ENCODE results near the gene TAF1A.

TAF1A gene

GRCh38 chr1:222596696-222597095 lies 7.0 kb upstream of the TAF1A start:
- Histone ChIP-seq H3K4me3 (ENCODE audit: low read depth, low read length) (no peak overlapping the region), H3K36me3 (ENCODE audit: control insufficient read depth, insufficient read depth, low read length) (no peaks in the 10 kb centered on the region), H3K9me3 (ENCODE audit: control insufficient read depth, insufficient read depth, low read depth, low read length) (no peaks in the 10 kb centered on the region; the same call in 1 of the 2 replicates), H3K4me1 (ENCODE audit: control insufficient read depth, insufficient read depth, low read length) (no peaks in the 10 kb centered on the region), H3K9ac (ENCODE audit: low read length) (no peak overlapping the region), H3K27me3 (ENCODE audit: control insufficient read depth, insufficient read depth, low read length) (0 out of 2 replicates have a peak, but pooled peaks cover 7% of the 10 kb centered on the region), H3K27ac (ENCODE audit: low read depth, low read length) (no peak overlapping the region)

GRCh38 chr1:222594789-222595188 lies 5.1 kb upstream of the TAF1A start:
- Histone ChIP-seq H3K4me3 (ENCODE audit: low read depth, low read length) (no peak overlapping the region), H3K27me3 (ENCODE audit: control insufficient read depth, insufficient read depth, low read length) (0 out of 2 replicates have a peak, but pooled peaks cover 2% of the 10 kb centered on the region), H3K9ac (ENCODE audit: low read length) (no peak overlapping the region), H3K9me3 (ENCODE audit: control insufficient read depth, insufficient read depth, low read depth, low read length) (no peaks in the 10 kb centered on the region; the same call in 1 of the 2 replicates), H3K27ac (ENCODE audit: low read depth, low read length) (no peak overlapping the region), H3K4me1 (ENCODE audit: control insufficient read depth, insufficient read depth, low read length) (no peaks in the 10 kb centered on the region; the same call in 1 of the 2 replicates), H3K36me3 (ENCODE audit: control insufficient read depth, insufficient read depth, low read length) (no peaks in the 10 kb centered on the region)

GRCh38 chr1:222592171-222592570 lies 2.4 kb upstream of the TAF1A start:
- Histone ChIP-seq H3K4me1 (ENCODE audit: control insufficient read depth, insufficient read depth, low read length) (no peaks in the 10 kb centered on the region; the same call in 1 of the 2 replicates), H3K27me3 (ENCODE audit: control insufficient read depth, insufficient read depth, low read length) (no peaks in the 10 kb centered on the region), H3K27ac (ENCODE audit: low read depth, low read length) (no peak overlapping the region), H3K9ac (ENCODE audit: low read length) (no peak overlapping the region), H3K36me3 (ENCODE audit: control insufficient read depth, insufficient read depth, low read length) (peaks cover 2% of the 10 kb centered on the region; the same call in 1 of the 2 replicates), H3K4me3 (ENCODE audit: low read depth, low read length) (no peak overlapping the region), H3K9me3 (ENCODE audit: control insufficient read depth, insufficient read depth, low read depth, low read length) (no peaks in the 10 kb centered on the region; the same call in 1 of the 2 replicates)

- no peak overlapping the region for H3K9ac ChIP-seq (ENCODE audit: low read length)
- H3K27me3 ChIP-seq (ENCODE audit: control insufficient read depth, insufficient read depth, low read length): no peaks in the 10 kb centered on the region
- H3K4me3 ChIP-seq (ENCODE audit: low read depth, low read length): no peak overlapping the region
- H3K27ac ChIP-seq (ENCODE audit: low read depth, low read length): no peak overlapping the region
- H3K36me3 ChIP-seq (ENCODE audit: control insufficient read depth, insufficient read depth, low read length): peaks cover 22% of the 10 kb centered on the region
- no peaks in the 10 kb centered on the region for H3K9me3 ChIP-seq (ENCODE audit: control insufficient read depth, insufficient read depth, low read depth, low read length)
- no peaks in the 10 kb centered on the region; the same call in 1 of the 2 replicates for H3K4me1 ChIP-seq (ENCODE audit: control insufficient read depth, insufficient read depth, low read length)
Observed at GRCh38 chr1:222588135-222588534, 1.6 kb downstream of the TAF1A start.

GRCh38 chr1:222586842-222587241 lies 2.9 kb downstream of the TAF1A start:
- Histone ChIP-seq H3K9ac (ENCODE audit: low read length) (no peak overlapping the region), H3K27me3 (ENCODE audit: control insufficient read depth, insufficient read depth, low read length) (no peaks in the 10 kb centered on the region), H3K9me3 (ENCODE audit: control insufficient read depth, insufficient read depth, low read depth, low read length) (no peaks in the 10 kb centered on the region), H3K36me3 (ENCODE audit: control insufficient read depth, insufficient read depth, low read length) (peaks cover 35% of the 10 kb centered on the region), H3K4me3 (ENCODE audit: low read depth, low read length) (no peak overlapping the region), H3K4me1 (ENCODE audit: control insufficient read depth, insufficient read depth, low read length) (no peaks in the 10 kb centered on the region; the same call in 1 of the 2 replicates), H3K27ac (ENCODE audit: low read depth, low read length) (no peak overlapping the region)

GRCh38 chr1:222583079-222583478 lies 6.7 kb downstream of the TAF1A start:
- peaks cover 45% of the 10 kb centered on the region for H3K36me3 ChIP-seq (ENCODE audit: control insufficient read depth, insufficient read depth, low read length)
- no peak overlapping the region for H3K27ac ChIP-seq (ENCODE audit: low read depth, low read length)
- H3K9ac ChIP-seq (ENCODE audit: low read length): no peak overlapping the region
- H3K9me3 ChIP-seq (ENCODE audit: control insufficient read depth, insufficient read depth, low read depth, low read length): no peaks in the 10 kb centered on the region
- H3K27me3 ChIP-seq (ENCODE audit: control insufficient read depth, insufficient read depth, low read length): no peaks in the 10 kb centered on the region
- H3K4me1 ChIP-seq (ENCODE audit: control insufficient read depth, insufficient read depth, low read length): no peaks in the 10 kb centered on the region
- H3K4me3 ChIP-seq (ENCODE audit: low read depth, low read length): no peak overlapping the region

GRCh38 chr1:222582099-222582774 lies 7.5 kb downstream of the TAF1A start:
- Histone ChIP-seq H3K9me3 (ENCODE audit: control insufficient read depth, insufficient read depth, low read depth, low read length) (no peaks in the 10 kb centered on the region), H3K4me1 (ENCODE audit: control insufficient read depth, insufficient read depth, low read length) (no peaks in the 10 kb centered on the region), H3K36me3 (ENCODE audit: control insufficient read depth, insufficient read depth, low read length) (peaks cover 47% of the 10 kb centered on the region), H3K4me3 (ENCODE audit: low read depth, low read length) (no peak overlapping the region), H3K9ac (ENCODE audit: low read length) (no peak overlapping the region), H3K27me3 (ENCODE audit: control insufficient read depth, insufficient read depth, low read length) (no peaks in the 10 kb centered on the region), H3K27ac (ENCODE audit: low read depth, low read length) (no peak overlapping the region)

GRCh38 chr1:222579316-222579715 lies 10.4 kb downstream of the TAF1A start:
- Histone ChIP-seq H3K9me3 (ENCODE audit: control insufficient read depth, insufficient read depth, low read depth, low read length) (no peaks in the 10 kb centered on the region), H3K27me3 (ENCODE audit: control insufficient read depth, insufficient read depth, low read length) (no peaks in the 10 kb centered on the region), H3K4me3 (ENCODE audit: low read depth, low read length) (no peak overlapping the region), H3K27ac (ENCODE audit: low read depth, low read length) (no peak overlapping the region), H3K4me1 (ENCODE audit: control insufficient read depth, insufficient read depth, low read length) (no peaks in the 10 kb centered on the region), H3K9ac (ENCODE audit: low read length) (no peak overlapping the region), H3K36me3 (ENCODE audit: control insufficient read depth, insufficient read depth, low read length) (peaks cover 62% of the 10 kb centered on the region)

GRCh38 chr1:222570837-222571236 lies 18.9 kb downstream of the TAF1A start:
- H3K36me3 ChIP-seq (ENCODE audit: control insufficient read depth, insufficient read depth, low read length): peaks cover 66% of the 10 kb centered on the region
- no peaks in the 10 kb centered on the region for H3K27me3 ChIP-seq (ENCODE audit: control insufficient read depth, insufficient read depth, low read length)
- H3K9me3 ChIP-seq (ENCODE audit: control insufficient read depth, insufficient read depth, low read depth, low read length): no peaks in the 10 kb centered on the region
- H3K4me1 ChIP-seq (ENCODE audit: control insufficient read depth, insufficient read depth, low read length): no peaks in the 10 kb centered on the region
- H3K4me3 ChIP-seq (ENCODE audit: low read depth, low read length): no peak overlapping the region
- H3K27ac ChIP-seq (ENCODE audit: low read depth, low read length): no peak overlapping the region
- no peak overlapping the region for H3K9ac ChIP-seq (ENCODE audit: low read length)

- Histone ChIP-seq H3K9me3 (ENCODE audit: control insufficient read depth, insufficient read depth, low read depth, low read length) (no peaks in the 10 kb centered on the region), H3K9ac (ENCODE audit: low read length) (no peak overlapping the region), H3K36me3 (ENCODE audit: control insufficient read depth, insufficient read depth, low read length) (peaks cover 57% of the 10 kb centered on the region), H3K4me1 (ENCODE audit: control insufficient read depth, insufficient read depth, low read length) (no peaks in the 10 kb centered on the region), H3K4me3 (ENCODE audit: low read depth, low read length) (no peak overlapping the region), H3K27ac (ENCODE audit: low read depth, low read length) (no peak overlapping the region), H3K27me3 (ENCODE audit: control insufficient read depth, insufficient read depth, low read length) (no peaks in the 10 kb centered on the region)
Observed at GRCh38 chr1:222561656-222562055, 28.1 kb downstream of the TAF1A start.

- Histone ChIP-seq H3K4me1 (ENCODE audit: control insufficient read depth, insufficient read depth, low read length) (no peaks in the 10 kb centered on the region), H3K27ac (ENCODE audit: low read depth, low read length) (no peak overlapping the region), H3K9me3 (ENCODE audit: control insufficient read depth, insufficient read depth, low read depth, low read length) (no peaks in the 10 kb centered on the region), H3K36me3 (ENCODE audit: control insufficient read depth, insufficient read depth, low read length) (peaks cover 54% of the 10 kb centered on the region), H3K27me3 (ENCODE audit: control insufficient read depth, insufficient read depth, low read length) (no peaks in the 10 kb centered on the region), H3K4me3 (ENCODE audit: low read depth, low read length) (no peak overlapping the region), H3K9ac (ENCODE audit: low read length) (no peak overlapping the region)
Observed at GRCh38 chr1:222557574-222557973, 32.2 kb downstream of the TAF1A start.
